ENCODE data around the gene OSGEPL1.
"Not testable (repeated sequence)": the region's sequence is repeated elsewhere in the genome, so short reads cannot be mapped to it uniquely, and the experiment has no call there.

OSGEPL1 gene

GRCh38 chr2:189726849-189727248 lies 35.7 kb downstream of the OSGEPL1 start:
- no peak for DNase-seq

GRCh38 chr2:189726271-189726670 lies 36.3 kb downstream of the OSGEPL1 start:
- DNase-seq, result no peak

GRCh38 chr2:189723192-189723591 lies 39.4 kb downstream of the OSGEPL1 start:
- no peak for DNase-seq

- DNase-seq, result no peak
Measured at GRCh38 chr2:189719571-189719970, 43.0 kb downstream of the OSGEPL1 start.

- DNase-seq, result not testable (repeated sequence)
Measured at GRCh38 chr2:189717593-189717992, 45.0 kb downstream of the OSGEPL1 start.

GRCh38 chr2:189709501-189710221 lies 52.9 kb downstream of the OSGEPL1 start:
- no peak for DNase-seq

- DNase-seq, result no peak
Measured at GRCh38 chr2:189702071-189702470, 60.5 kb downstream of the OSGEPL1 start.

GRCh38 chr2:189700681-189701080 lies 61.9 kb downstream of the OSGEPL1 start:
- no peak for DNase-seq

- peak in 1 of 2 experiments; percentile 16 for DNase-seq
Measured at GRCh38 chr2:189698020-189698887, 64.3 kb downstream of the OSGEPL1 start.

Data from stimulated activated CD4-positive, alpha-beta T cell treated with anti-CD3 and anti-CD28 coated beads, Interleukin-4, amount 100 ng/mL, for 4 hours (primary cell).